ENCODE data around the gene CLDN9.

Gene CLDN9

GRCh38 chr16:3012828-3013420, at the start of gene CLDN9:
Gene CLDN9, plus strand, starts transcription at chr16:3012923. Its CDS starts 440 bp downstream, at chr16:3013363.
- DNase-seq, result no peak

- no peak for DNase-seq
Measured at GRCh38 chr16:2963074-2963722, 49.5 kb upstream of the CLDN9 start.

DNA sequence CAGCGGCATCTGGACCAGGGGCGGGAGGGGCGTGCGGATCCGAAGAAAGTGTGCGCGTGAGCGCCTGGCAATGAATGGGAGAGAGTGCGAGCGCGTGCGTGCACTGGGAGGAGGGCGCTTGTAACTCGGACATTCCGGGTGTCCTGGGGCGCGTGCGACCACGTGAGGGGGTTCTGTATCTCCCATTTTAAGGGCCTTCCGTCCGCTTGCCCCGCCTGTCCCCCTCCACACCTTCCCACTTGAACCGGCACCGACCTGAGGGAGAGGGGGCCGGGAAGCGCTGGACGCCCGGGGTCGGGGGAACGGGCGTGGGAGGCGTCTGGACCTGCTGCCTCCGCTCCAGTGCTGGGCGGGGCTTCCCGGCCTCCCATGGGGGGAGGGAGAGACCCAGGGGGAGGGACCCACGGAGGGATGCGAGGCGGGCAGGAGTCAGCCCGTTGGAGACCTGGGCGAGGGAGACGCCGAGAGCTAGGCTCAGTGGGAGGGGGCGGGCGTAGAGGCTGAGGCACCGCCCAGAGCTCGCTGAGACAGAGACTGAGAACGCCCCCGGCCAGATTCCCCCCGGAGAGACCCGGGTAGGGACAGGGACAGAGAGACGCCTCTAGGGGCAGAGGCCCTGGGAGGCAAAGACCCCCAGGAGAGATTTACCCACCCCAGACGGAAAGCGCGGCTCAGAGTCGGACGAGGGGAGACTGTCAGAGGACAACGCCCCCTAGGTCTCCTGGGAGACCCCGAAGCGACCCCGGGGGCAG, 48.8 kb upstream of the CLDN9 start, which contains the start of gene KREMEN2:
Gene KREMEN2, plus strand, starts transcription at position 553 of the 752 bp plus-strand sequence. CDS start 246 bp downstream, outside the sequence.
- peak; percentile 60 for DNase-seq

- peak; percentile 80 for DNase-seq
Measured at GRCh38 chr16:2964475-2965336, 48.0 kb upstream of the CLDN9 start.

DNA sequence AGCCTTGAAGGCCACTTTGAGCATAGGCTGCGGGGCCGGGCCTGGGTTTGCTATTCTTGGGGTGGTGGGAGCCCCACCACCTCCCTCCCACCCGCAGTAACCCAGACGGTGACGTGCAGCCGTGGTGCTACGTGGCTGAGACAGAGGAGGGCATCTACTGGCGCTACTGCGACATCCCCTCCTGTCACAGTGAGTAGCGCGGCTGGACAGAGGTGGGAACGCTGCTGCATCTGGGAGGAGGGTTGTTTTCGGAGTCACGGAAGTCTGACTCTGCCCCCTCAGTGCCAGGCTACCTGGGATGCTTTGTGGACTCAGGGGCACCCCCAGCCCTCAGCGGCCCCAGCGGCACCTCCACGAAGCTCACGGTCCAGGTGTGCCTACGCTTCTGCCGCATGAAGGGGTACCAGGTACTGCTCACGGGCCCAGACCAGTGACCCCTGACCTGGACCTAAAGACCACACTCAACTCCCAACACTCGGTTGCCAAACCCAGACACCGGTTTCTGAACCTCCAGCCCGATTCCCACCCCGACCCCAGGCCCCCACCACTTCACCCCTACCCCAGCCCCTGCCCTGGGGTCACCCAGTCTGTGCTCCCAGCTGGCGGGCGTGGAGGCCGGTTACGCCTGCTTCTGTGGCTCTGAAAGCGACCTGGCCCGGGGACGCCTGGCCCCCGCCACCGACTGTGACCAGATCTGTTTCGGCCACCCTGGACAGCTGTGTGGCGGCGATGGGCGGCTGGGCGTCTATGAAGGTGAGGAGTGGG, 46.5 kb upstream of the CLDN9 start:
- DNase-seq, result no peak

DNA sequence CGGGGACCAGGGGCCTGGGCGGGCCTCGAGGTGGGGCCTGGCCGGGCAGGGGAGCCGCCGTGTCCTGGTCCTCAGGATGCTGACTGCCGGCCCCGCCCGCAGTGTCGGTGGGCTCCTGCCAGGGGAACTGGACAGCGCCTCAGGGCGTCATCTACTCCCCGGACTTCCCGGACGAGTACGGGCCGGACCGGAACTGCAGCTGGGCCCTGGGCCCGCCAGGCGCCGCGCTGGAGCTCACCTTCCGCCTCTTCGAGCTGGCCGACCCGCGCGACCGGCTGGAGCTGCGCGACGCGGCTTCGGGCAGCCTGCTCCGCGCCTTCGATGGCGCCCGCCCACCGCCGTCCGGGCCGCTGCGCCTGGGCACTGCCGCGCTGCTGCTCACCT, 45.9 kb upstream of the CLDN9 start:
- DNase-seq, result no peak

DNA sequence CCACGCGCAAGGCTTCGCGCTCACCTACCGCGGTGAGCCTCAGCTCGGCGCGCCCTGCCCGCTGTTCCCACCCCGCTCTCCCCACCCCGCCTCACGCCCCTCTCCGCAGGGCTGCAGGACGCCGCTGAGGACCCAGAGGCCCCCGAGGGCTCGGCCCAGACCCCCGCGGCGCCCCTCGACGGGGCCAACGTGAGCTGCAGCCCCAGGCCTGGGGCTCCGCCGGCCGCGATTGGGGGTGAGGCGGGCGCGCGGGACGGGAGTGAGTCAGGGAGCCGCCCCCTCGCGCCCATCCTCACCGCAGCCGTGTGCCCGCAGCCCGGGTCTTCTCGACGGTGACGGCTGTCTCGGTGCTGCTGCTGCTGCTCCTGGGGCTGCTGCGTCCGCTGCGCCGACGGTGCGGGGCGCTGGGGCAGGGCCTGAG, 45.5 kb upstream of the CLDN9 start:
- DNase-seq, result no peak

DNA sequence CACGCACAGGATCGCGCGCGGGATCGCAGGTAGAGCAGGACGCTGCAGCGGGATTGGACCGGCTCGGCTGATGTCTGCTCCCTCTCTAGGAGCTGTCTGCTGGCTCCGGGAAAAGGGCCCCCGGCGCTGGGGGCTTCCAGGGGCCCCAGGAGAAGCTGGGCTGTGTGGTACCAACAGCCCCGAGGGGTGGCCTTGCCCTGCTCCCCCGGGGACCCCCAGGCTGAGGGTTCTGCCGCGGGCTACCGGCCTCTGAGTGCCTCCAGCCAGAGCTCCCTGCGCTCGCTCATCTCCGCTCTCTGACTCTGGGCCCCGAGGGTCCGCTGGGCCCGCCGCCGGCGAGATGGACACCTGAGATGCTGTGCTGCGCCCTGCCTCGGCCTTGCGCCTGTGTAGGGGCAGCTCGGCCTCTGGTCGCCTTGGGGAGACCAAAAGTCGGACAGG, 45.0 kb upstream of the CLDN9 start:
- no peak for DNase-seq

DNA sequence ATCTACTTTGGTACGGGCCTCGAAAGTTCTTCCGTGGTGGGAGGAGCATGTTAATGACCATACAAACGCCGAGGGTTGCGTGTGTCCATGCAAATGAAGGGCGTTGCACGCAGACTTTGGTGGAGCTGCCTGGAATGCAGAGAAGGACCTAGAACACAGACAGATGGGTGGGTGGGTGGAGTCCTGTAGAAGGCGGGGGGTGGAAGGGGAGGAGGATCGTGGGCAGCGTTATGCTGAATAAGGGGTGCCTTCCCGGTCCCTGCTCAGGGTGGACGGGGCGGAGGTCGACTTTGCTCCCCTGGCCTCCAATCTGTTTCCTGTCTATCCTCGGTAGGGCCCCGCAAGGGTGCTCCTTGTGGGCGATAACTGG, 44.4 kb upstream of the CLDN9 start:
- DNase-seq, result no peak

DNA sequence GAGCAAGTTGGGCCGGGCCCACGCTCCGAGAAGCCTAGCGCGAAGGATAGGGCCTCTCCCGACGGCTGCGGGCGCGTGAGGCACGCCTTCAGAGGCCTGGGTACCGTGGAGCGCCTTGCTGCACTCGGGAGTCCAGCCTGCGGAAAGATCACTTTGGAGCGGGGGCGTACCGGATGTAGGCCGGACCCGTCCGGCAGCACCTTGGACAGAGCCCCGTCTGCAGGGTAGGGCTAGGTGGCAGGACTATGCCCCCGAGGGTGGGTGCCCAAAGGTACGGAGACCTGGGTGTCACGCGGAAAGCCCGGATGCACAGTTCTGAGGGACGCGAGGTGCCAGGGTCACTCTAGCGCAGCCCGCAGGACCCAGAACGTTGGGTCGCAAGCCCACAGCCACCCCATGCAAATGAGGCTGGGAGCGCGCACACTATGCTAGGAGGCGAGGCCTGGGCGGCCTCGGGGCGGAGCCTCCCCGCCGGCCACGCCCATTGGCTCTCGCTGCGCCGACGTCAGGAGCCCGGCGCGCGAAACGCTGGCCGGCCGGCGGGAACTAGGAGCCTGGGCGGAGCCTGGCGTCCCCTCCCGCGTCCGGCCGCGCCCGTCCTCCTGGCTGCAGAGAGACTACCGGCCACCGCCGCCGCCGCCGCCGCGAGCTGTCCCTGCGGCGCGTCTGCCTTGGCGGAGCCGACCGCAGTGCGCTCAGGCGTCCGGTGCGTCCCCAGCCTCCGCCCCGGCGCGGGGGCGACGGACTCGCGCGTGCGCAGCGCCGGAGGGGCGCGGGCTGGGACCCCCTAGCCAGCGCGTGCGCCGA, 43.8 kb upstream of the CLDN9 start, which contains the start of gene PAQR4:
Gene PAQR4, plus strand, starts transcription at position 611 of the 807 bp plus-strand sequence. CDS start 327 bp downstream, outside the sequence.
- DNase-seq, result peak; percentile 88

DNA sequence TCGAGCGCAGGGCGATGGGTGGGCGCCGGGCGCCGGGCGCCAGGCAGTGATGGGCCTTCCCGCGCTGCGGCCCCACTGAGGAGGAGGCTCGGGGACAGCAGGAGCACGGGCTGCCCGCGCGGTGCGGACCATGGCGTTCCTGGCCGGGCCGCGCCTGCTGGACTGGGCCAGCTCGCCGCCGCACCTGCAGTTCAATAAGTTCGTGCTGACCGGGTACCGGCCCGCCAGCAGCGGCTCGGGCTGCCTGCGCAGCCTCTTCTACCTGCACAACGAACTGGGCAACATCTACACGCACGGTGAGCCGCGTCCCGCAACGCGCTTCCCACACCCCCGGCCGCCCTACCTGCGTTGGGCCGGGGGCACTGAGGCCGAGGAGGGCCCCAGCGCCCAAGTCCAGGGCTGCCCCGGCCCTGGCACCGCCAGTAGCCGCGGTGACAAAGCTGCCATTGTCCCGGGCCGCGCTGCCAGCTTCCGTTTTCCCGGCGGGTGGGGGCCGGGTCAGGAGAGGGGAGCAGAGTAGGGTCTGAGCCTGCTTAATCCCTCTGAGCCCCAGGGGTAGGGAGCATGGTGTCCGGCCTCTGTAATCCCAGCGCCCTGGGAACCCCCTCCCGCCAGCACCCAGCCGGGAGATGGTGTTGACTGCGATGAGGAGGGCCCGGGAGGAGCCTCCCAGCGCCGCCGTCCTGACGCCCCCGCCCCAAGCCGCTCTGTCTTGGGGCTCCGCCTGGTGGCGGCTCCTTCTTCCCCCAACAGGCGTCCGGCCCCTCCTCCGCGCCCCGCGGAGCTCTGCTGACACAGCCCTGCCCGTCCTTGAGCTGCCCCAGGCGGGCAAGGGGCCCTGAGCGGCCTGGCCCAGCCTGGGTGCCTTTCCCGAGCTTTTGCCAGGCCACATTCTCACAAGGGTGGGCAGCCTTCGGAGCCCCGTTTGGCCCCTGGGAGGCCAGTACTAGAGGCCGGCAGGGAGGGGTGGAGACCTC, 42.9 kb upstream of the CLDN9 start:
- DNase-seq, result peak; percentile 89

DNA sequence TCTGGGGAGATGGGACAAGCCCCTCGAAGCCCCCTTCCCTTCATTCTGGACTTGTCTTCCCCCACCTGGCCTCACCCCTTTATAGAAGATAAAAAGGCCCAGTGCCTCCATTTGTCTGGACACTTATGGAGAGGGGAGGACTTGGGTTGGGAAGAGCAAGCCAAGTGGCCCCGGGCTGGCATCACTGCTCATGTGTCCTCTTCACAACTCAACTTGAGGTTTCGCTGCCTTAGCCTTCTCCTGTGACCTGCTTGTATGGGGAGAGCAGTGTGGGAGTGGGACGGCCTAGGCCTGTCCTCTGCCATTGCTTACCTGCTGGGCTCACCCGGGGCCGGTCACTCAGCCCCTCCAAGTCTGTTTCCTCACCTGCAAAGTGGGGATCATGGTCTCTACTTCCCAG, 42.2 kb upstream of the CLDN9 start:
- no peak for DNase-seq

GRCh38 chr16:2971134-2971984, 41.4 kb upstream of the CLDN9 start:
- DNase-seq, result no peak

- no peak for DNase-seq
Measured at GRCh38 chr16:2971985-2972784, 40.5 kb upstream of the CLDN9 start.

GRCh38 chr16:2973093-2973492, 39.6 kb upstream of the CLDN9 start:
- DNase-seq, result no peak

DNA sequence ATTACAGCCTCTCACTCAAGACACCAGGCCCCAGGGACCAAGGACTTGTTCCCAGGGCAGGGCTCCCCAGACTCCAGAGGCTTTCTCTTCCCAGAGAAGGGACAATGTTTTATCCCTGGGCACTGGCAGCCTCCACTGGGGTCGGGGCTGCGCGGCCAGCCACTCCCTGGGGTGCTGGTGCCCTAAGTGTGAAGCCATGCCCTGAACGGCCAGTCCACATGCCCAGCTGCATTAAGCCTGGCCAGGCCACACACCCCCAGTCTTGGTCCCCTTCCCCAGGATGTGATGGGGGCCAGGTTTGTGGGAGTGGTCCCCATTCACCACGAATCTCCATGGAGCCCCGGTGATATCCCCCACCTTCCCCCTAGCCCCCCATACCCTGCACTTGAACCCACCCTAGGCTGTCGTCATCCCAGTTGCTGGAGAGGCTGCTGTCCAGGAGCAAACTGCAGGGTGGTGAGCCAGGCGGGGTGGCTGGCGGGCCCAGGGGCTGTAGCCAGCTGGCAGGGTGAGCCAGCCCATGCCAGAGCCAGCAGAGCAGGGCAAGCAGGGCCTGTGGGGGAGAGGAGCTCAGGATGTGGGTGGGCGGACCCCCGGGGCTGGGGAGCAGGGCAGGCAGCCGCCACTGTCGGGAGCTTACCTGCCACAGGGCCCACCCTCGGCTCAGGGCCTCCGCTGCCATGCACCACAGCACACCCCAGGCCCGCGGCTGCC, 39.0 kb upstream of the CLDN9 start:
- DNase-seq, result no peak

DNA sequence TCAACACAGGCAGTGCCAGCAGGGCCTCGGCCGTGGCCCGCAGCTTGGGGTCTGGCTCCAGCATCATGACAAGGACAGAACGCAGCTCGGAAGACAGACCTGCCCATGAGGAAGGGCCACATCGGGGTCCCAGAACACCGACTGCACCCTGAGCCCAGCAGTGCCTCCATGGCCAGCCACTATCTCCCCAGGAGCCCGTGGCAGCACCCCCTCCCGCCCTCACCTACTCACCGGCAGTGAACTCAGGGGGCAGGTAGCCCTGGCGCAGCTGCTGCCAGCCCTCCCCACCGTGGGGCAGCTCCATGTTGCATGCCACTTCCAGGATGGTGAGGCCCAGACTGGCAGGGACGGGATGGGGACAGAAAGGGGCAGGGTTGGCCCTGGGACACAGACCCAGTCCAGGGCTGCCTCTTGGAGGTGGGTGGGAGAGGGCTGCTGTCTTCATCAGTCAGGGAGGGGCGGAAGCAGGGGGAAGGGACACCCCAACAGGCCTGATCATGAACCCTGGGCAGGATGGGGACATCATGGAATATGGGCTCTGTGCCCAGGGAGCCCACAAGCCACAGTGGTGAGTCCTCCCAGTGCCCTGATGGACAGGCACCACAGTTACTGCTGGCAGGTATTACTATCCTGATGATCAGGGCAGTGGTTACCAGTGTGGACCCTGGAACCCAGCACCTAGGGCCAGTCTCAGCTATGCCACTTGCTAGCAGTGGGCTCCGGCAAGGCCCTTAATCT, 38.2 kb upstream of the CLDN9 start:
- no peak for DNase-seq

Measured in stimulated activated CD8-positive, alpha-beta memory T cell treated with anti-CD3 and anti-CD28 coated beads, Interleukin-4, amount 100 ng/mL, for 48 hours (primary cell).